ENCODE data around the gene CAMKK1.

CAMKK1 gene

DNA sequence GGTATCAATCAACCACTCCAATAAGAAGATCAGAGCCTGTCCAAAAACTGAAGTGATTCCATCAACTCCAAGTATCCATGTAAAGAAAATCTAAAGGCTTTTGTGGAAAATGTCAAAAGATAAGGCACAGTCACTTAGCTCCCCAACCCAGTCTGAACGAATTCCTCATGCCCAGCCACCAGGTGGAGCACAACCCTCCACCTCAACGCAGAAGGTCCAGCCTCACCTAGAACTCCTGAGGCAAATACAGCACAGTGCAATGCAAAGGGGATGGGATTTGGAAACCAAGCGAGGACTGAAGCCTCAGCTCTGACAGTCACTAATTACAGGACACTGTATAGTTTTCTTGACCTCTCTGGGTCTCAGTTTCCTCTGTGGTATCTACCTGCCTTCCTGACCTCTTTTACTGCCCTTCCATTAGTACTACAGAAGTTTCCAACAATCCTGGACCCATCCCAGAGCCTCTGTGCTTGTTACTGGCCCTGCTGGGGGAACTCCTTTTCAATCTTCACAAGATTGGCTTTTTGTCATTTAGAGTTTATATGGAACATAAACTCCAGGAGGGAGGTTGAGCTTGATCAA is 48.8 kb downstream of the CAMKK1 start:
- peak; percentile 81 for DNase-seq

DNA sequence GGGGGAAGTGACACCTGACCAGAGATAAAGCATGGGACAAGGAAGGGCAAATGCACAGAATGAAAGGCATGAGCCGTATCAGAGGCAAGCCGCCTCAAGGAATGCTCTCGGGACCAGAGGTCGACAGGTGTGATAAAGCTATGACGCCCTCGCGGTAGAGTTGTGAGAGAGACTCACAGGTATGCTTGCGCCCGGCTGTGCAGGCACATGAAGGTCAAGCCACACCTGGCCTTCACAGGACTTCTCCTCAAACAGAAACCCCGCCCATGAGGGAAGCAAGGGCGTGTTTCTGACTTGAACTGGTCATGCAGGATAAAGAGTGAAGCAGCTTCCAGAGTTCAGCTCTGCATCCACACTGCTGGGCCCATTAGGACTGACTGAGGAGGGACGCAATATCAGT is 54.6 kb downstream of the CAMKK1 start:
- DNase-seq, result no peak

DNA sequence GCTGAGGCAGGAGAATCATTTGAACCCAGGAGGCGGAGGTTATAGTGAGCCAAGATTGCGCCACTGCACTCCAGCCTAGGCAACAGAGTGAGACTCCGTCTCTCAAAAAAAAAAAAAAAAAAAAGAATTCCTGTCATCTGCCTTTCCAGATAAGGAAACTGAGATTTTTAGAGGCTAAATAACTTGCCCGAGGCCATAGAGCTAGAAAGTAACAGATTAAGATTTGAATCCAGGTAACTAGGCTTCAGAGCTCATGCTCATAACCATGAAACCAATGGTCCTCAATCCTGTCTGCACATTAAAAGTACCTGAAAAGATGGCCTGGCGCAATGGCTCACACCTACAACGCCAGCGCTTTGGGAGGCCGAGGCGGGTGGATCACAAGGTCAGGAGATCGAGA is 56.3 kb downstream of the CAMKK1 start:
- no peak for DNase-seq

DNA sequence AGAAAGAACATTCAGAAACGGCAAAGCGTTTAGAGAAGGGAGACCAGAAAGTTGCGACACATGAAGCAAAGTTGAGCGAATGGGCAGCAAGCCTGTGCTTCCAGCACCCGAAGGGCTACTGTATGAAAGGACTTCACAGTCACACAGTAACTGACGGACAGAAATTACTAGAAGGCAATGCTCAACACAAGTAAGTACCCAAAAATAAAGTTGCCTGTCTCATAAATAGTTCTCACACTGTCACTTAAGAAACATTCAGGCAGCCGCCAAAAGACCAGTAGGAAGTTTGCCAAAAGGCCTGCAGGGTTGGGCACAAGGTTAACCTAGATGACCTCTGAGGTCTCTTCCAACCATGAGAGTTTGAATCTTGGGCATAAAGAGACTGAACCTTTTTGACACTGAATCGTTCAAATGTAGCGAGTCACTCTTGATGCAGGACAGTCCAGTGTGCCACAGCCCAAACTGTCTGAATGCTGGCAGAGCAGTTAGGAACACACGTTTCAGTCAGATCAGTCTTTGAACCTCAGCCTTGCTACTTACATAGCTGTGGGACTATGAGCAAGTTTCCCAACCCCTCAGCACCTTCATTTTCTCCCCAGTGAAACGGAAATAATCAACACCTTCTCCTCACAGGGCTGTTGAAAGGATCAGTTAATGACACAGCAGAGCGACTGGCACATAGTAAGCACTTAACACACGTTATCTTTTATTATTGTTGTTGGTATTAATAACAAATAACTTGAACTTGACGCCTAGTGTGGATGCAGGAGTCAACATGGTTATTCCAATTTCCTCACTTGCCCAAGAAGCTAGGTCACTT is 57.2 kb downstream of the CAMKK1 start:
- DNase-seq, result no peak

DNA sequence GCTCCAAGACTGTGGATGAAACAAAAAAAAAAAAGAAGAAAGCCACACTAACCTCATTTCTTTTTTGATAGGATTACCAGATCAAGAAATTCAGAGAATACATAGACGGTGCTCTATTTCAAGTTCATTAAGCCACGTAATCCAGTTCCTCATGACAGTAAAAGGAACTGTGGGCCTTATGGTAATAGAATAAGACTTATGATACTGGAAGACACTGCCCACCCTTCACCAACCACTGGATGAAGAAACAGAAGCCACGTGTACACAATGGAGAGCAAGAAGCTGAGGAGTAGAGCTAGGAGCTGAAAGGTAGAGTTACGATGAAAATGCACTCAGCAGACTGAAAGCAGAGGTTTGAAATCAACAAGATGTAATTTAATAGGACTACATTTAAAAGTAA is 58.0 kb downstream of the CAMKK1 start:
- no peak for DNase-seq

DNA sequence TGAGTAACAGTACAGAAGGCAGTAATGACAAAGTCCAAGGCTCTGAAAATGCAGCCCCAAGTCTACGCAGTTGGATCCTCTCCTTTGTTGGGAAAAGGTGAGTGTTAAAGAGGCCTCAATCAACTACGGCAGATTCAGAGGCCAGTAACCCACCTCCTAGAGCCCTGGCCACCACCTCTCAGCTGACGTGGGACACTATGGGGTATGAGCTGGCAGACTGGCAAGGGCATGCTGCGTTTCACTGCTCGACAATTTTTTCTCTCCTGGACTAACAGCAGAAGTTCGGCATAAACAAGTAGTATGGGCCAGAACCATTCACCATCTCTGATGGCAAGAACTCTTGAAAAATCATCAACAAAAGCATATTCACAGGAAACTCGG is 64.0 kb downstream of the CAMKK1 start:
- DNase-seq, result no peak

DNA sequence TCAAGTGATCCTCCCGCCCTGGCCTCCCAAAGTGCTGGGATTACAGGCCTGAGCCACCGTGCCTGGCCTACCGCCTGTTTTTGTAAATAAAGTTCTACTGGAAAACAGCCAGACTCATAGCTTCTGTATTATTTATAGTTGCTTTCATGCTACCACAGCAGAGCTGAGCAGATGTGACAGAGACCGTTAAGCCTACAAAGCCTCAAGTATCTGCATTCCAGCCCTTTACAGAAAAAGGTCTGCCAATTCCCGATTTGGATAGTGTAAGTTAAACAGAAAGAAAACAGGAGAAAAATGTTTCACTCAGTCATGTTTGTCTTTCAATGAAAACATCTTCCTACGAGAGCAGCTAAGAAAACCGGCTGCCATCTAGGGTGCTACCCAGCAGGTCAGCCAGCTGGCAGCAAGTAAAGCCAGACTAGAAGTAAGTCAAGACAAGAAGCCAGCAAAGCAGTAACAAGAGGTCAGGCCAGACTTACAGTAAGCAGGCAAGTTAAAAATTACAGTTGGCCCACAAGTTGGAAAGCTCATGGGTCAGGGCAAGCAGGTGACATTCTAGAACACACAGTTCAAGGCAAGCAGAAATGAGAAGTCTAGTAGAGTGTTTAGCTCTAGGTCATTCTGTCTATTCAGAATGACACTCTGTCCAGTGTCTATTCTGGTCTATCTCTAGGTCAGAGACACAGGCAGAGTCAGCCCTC is 64.6 kb downstream of the CAMKK1 start:
- no peak for DNase-seq

DNA sequence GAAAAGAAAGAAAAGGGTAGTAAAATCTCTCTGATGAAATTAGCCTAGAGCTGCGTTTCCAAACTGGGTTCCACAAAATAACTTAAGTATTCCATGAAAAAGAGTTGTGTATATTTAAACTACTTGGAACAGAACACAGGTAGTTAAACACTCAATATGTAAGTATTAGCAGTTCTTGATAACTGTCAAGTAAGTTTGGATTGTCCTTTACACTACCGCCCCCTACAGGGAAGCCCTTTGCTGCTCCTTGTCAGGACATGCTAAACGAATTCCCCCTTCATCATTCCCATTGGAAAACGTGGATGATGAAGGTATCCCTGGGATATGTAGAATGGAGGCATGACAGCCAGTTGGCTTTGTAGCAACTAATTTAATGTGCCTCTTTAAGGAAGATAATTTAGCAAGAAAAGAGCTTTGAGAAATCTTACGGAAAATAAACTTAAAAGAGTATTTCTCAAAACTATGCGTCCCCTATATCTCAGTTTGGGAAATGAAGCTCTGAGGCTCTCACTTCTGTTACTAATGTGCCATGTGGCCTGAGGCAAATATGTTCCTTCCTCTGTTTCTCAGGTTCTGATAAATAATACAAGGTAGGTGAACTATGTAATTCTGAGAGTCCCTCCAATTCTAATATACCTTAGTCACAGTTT is 65.6 kb downstream of the CAMKK1 start:
- peak; percentile 84 for DNase-seq

DNA sequence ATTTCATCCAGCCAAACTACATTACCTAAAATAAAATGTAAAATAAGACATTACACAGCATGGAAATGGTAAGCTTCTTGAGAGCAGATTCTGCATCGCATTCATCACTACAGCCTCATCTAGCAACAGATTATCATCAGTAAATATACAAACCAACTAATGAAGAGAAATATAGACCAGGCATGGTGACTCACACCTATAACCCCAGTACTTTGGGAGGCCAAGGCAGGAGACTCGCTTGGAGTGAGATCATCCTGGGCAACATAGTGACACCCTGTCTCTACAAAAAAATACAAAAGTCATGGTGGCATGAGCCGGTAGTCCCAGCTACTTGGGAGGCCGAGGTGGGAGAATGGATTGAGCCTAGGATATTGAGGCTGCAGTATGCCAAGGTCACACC is 66.7 kb downstream of the CAMKK1 start:
- DNase-seq, result no peak

DNA sequence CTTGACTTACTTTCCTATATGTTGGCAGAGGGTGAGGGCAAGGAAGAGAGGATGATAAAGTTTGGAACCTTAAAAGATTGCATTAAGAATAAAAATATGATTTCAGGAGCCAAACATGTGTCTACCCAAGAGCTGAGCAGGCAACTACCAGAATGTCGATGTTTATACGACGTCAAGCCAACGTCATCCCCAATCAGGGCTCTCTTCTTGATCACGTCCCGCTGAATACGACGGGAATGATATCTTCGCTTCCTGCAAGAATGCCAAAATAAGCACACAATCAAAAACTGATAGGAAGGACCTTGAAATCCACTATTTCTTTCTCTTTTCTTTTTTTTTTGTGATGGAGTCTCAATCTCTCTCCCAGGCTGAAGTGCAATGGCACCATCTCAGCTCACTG is 71.8 kb downstream of the CAMKK1 start:
- DNase-seq, result no peak

DNA sequence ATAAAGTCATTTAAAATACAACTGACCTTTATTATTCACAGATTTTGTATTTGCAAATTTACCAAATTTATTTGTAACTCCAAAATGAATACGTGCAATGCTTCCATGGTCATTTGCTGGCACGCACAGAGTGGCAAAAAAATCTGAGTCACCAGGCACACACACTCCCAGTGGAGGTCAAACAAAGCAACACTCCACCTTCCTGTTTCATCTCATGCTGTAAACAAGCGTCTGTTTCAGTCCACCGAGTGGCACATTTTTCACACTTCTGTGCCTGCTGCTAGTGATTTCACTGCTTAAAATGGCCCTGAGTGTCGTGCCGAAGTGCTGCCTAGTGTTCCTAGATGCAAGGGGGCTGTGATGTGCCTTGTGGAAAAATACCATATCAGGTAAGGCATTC is 74.1 kb downstream of the CAMKK1 start:
- no peak for DNase-seq

DNA sequence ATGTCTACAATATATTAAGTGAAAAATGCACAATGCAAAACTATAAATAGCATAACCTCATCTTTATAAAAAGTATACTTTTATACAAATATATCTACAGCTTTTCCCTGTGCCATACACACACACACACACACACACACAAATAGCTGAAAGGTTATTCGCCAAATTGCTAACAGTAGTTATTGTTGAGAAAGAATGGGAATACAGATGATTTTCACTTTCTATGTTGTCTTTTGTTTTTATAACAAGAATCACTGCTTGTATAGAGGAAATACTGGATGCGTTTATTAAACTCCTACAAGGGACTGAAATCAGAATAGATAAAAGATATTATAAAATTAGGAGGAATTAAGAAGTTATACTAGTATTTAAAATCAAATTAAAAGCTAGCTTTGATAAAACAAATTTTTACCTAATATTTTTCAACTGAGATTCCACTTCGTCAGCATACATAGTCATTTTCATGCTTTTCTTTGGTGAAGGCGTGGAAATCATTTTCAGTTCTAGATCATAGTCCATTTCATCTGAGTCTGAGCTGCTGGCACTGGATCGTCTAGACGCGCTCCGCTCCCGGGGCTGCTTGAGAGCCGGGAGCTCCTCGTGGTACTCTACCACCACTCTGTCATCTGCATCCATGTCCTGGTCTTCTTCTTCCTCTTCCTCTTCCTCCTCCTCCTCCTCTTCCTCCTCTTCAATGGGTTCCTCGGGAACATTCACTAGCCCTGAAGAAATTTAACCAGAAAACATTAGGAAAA is 74.8 kb downstream of the CAMKK1 start:
- no peak for DNase-seq

DNA sequence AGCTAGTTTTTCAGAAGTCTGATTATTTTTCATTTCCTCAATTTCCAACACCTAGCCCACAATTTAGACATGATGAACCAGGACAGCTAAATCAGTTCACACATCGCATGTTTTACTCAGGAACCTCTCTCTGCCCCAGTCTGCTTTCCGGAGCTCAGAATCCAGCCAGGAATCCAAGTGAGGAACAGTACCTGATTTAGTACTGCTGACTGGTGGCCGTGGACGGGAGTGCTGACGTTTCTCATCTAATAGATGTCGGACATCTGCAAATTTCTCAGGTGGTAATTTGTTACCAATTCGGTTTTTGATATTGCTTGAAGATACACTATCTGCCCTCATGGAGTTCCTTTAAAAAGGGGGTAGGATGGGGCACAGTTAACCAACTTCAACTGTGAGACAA is 76.9 kb downstream of the CAMKK1 start:
- DNase-seq, result no peak

DNA sequence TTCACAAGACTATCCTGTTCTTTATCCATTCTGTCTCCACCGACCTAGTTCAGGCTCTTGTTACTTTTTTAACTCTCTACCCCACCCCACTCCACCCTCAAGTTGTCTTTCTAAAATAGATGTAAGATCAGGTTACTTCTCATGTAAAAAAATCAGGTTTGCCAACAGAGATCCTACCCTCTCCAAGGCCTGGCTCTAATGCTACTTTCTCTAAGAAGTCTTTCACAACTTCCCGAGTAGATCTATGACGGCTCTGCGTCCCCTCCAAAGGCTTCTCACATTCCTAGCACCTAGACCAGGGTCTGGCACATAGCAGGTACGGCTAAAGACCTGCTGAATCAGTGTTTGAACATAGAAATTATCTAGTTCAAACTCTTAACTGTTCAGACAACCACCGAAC is 77.7 kb downstream of the CAMKK1 start:
- no peak for DNase-seq

DNA sequence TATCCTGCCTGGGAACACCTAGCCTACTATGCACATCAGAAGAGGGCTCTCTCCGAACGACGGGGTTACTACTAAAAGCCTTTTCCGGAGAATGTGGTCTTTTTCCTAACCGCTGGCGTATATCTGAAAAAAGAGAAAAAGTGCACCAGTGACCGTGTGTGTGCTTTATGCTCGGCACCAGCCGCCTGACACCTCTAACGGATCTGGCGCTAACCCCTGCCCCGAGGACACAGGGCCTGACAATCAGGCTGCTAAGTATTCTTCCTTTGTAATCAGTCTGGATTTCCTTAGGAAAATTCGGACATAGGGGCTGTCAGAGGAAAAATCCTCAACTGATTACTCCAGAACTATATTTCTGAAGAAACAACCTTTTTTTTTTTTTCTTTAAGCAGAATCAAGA is 78.5 kb downstream of the CAMKK1 start:
- DNase-seq, result no peak

DNA sequence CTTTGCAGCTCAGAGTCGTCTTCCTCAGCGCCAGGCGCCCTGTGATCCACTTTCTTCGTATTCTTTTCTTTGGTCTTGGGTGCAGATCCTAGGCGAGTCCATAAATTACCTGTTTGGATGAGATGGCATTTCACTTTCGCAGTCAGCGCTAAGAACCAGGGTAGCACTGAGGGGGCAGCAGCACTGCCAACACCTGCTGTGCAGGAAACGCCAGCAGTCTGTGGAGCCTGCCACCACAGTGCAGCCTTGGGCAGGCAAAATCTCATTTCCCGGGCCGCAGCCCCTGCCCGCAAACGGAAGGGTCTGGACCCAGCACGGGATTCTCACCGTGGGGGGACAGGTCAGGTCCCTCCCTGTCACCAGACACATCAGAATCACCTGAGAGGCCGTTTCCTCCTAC is 79.7 kb downstream of the CAMKK1 start:
- DNase-seq, result no peak

DNA sequence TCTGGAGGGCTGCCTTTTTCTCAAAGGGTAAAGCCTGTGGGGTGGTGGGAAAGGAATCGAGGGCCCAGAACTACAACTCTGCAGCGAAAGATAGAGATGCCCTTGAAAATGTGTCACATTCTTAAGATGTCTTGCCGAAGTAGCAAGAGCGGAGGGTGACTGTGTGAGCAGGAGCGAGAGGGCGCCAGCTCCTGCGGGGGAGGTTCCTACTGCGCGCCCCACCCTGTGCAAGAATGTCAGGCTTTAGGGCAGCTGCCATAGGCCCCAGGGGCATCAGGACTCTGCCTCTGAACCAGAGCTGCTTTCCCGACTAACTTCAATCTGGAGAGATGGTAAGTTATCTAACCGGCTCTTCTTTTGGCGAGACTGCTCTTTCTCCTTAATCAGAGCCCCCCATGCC is 80.1 kb downstream of the CAMKK1 start:
- DNase-seq, result no peak

DNA sequence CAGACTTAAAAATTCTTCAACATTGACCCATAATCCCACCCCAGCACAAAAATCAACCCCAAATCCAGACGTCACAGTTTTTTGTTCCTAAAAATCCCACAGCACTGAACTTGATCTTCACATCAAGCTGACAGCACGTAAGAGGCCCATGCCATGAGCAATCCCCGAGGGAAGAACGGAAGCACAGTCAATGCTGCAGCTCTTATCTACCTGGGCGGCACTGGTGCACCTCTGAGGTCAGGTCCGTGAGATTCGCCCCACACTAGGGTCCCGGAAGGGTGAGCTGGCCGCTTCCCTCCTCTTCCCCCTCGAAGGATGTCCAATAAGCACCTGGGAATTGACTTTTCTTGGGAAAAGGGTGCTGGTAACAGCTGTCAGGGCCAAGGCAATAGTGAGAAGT is 80.6 kb downstream of the CAMKK1 start:
- DNase-seq, result no peak
